ENCODE results near the gene BTBD19.
"Not testable (repeated sequence)": the region's sequence is repeated elsewhere in the genome, so short reads cannot be mapped to it uniquely, and the experiment has no call there.

The BTBD19 gene

GRCh38 chr1:44803312-44804095, 4.8 kb upstream of the BTBD19 start:
- no peak for FAIRE-seq
- no peak for TF ChIP-seq POLR2A (IDR thresholded peaks at IDR 0.05; ENCODE audit: low read depth, low read length)
- no peak for TF ChIP-seq POLR2AphosphoS5 (IDR thresholded peaks at IDR 0.05; ENCODE audit: low read depth, low read length)
- no peak for TF ChIP-seq TAF1 (IDR thresholded peaks at IDR 0.05; ENCODE audit: borderline replicate concordance, low read depth, low read length)
- DNase-seq (ENCODE audit: insufficient read length) = no peak

GRCh38 chr1:44805311-44806024, 2.9 kb upstream of the BTBD19 start:
- no peak for FAIRE-seq
- TF ChIP-seq TAF1 (IDR thresholded peaks at IDR 0.05; ENCODE audit: borderline replicate concordance, low read depth, low read length) = no peak
- TF ChIP-seq POLR2AphosphoS5 (IDR thresholded peaks at IDR 0.05; ENCODE audit: low read depth, low read length) = no peak
- no peak for TF ChIP-seq POLR2A (IDR thresholded peaks at IDR 0.05; ENCODE audit: low read depth, low read length)
- no peak for DNase-seq (ENCODE audit: insufficient read length)

- no peak for DNase-seq (ENCODE audit: insufficient read length)
- no peak for TF ChIP-seq POLR2A (IDR thresholded peaks at IDR 0.05; ENCODE audit: low read depth, low read length)
- peak; percentile 34; the same call in 1 of the 2 replicates for TF ChIP-seq POLR2AphosphoS5 (IDR thresholded peaks at IDR 0.05; ENCODE audit: low read depth, low read length)
- TF ChIP-seq TAF1 (IDR thresholded peaks at IDR 0.05; ENCODE audit: borderline replicate concordance, low read depth, low read length) = no peak
- no peak for FAIRE-seq
Observed at GRCh38 chr1:44806025-44806703, 2.2 kb upstream of the BTBD19 start.

GRCh38 chr1:44806704-44807363, 1.5 kb upstream of the BTBD19 start, which contains the start of gene DYNLT4:
DYNLT4 (minus strand) TSS chr1:44807351; CDS start chr1:44806668, 683 bp downstream.
- TF ChIP-seq POLR2A (IDR thresholded peaks at IDR 0.05; ENCODE audit: low read depth, low read length) (no peak), POLR2AphosphoS5 (IDR thresholded peaks at IDR 0.05; ENCODE audit: low read depth, low read length) (no peak), TAF1 (IDR thresholded peaks at IDR 0.05; ENCODE audit: borderline replicate concordance, low read depth, low read length) (no peak)

GRCh38 chr1:44807364-44808062, 810 bp upstream of the BTBD19 start:
- FAIRE-seq (no peak), DNase-seq (ENCODE audit: insufficient read length) (peak; percentile 65)
- TF ChIP-seq POLR2A (IDR thresholded peaks at IDR 0.05; ENCODE audit: low read depth, low read length) = peak; percentile 53; the same call in 1 of the 2 replicates
- peak; percentile 80 for TF ChIP-seq POLR2AphosphoS5 (IDR thresholded peaks at IDR 0.05; ENCODE audit: low read depth, low read length)
- no peak for TF ChIP-seq TAF1 (IDR thresholded peaks at IDR 0.05; ENCODE audit: borderline replicate concordance, low read depth, low read length)

More at GRCh38 chr1:44806704-44807363, 1.5 kb upstream of the BTBD19 start, which contains the start of gene DYNLT4:
- FAIRE-seq = peak; percentile 50
- DNase-seq (ENCODE audit: insufficient read length) = no peak

- TF ChIP-seq POLR2A (IDR thresholded peaks at IDR 0.05; ENCODE audit: low read depth, low read length) = peak; percentile 67
- TF ChIP-seq TAF1 (IDR thresholded peaks at IDR 0.05; ENCODE audit: borderline replicate concordance, low read depth, low read length) = peak; percentile 72; the same call in 1 of the 2 replicates
- peak; percentile 80 for TF ChIP-seq POLR2AphosphoS5 (IDR thresholded peaks at IDR 0.05; ENCODE audit: low read depth, low read length)
- DNase-seq (ENCODE audit: insufficient read length) (peak; percentile 68), FAIRE-seq (peak; percentile 98)
Observed at GRCh38 chr1:44808938-44809917, 905 bp downstream of the BTBD19 start.

GRCh38 chr1:44810101-44810761, 1.9 kb downstream of the BTBD19 start:
- TF ChIP-seq POLR2A (IDR thresholded peaks at IDR 0.05; ENCODE audit: low read depth, low read length) (no peak), POLR2AphosphoS5 (IDR thresholded peaks at IDR 0.05; ENCODE audit: low read depth, low read length) (no peak), TAF1 (IDR thresholded peaks at IDR 0.05; ENCODE audit: borderline replicate concordance, low read depth, low read length) (no peak)
- FAIRE-seq = no peak
- DNase-seq (ENCODE audit: insufficient read length) = no peak

- not testable (repeated sequence) for FAIRE-seq; DNase-seq (ENCODE audit: insufficient read length)
Observed at GRCh38 chr1:44810762-44811105, 2.4 kb downstream of the BTBD19 start.

- FAIRE-seq (no peak), DNase-seq (ENCODE audit: insufficient read length) (no peak)
- TF ChIP-seq TAF1 (IDR thresholded peaks at IDR 0.05; ENCODE audit: borderline replicate concordance, low read depth, low read length) (no peak), POLR2A (IDR thresholded peaks at IDR 0.05; ENCODE audit: low read depth, low read length) (no peak), POLR2AphosphoS5 (IDR thresholded peaks at IDR 0.05; ENCODE audit: low read depth, low read length) (no peak)
Observed at GRCh38 chr1:44811234-44811633, 2.9 kb downstream of the BTBD19 start.
